ENCODE data around the gene FAM200B.

Gene FAM200B

GRCh38 chr4:15684498-15684897, 2.9 kb downstream of the FAM200B start:
- H3K4me3 ChIP-seq (ENCODE audit: low read depth, low read length) = no peak overlapping the region
- TF ChIP-seq CTCF (IDR thresholded peaks at IDR 0.05; ENCODE audit: low read depth, low read length, missing control alignments) = no peak
- DNase-seq (ENCODE audit: low read depth) = no peak

GRCh38 chr4:15688051-15688450, 6.4 kb downstream of the FAM200B start:
- no peak for DNase-seq (ENCODE audit: low read depth)
- TF ChIP-seq CTCF (IDR thresholded peaks at IDR 0.05; ENCODE audit: low read depth, low read length, missing control alignments) = no peak
- no peak overlapping the region for H3K4me3 ChIP-seq (ENCODE audit: low read depth, low read length)

- no peak for DNase-seq (ENCODE audit: low read depth)
- TF ChIP-seq CTCF (IDR thresholded peaks at IDR 0.05; ENCODE audit: low read depth, low read length, missing control alignments) = no peak
- no peak overlapping the region for H3K4me3 ChIP-seq (ENCODE audit: low read depth, low read length)
These were observed 7.9 kb downstream of the FAM200B start for GRCh38 chr4:15689540-15689939.

GRCh38 chr4:15690020-15690809, 8.6 kb downstream of the FAM200B start:
- DNase-seq (ENCODE audit: low read depth) = no peak
- H3K4me3 ChIP-seq (ENCODE audit: low read depth, low read length) = no peak overlapping the region
- no peak for TF ChIP-seq CTCF (IDR thresholded peaks at IDR 0.05; ENCODE audit: low read depth, low read length, missing control alignments)

GRCh38 chr4:15691346-15692135, 9.9 kb downstream of the FAM200B start:
- no peak for TF ChIP-seq CTCF (IDR thresholded peaks at IDR 0.05; ENCODE audit: low read depth, low read length, missing control alignments)
- H3K4me3 ChIP-seq (ENCODE audit: low read depth, low read length) = no peak overlapping the region
- DNase-seq (ENCODE audit: low read depth) = no peak

- H3K4me3 ChIP-seq (ENCODE audit: low read depth, low read length) = no peak overlapping the region
- no peak for DNase-seq (ENCODE audit: low read depth)
- no peak for TF ChIP-seq CTCF (IDR thresholded peaks at IDR 0.05; ENCODE audit: low read depth, low read length, missing control alignments)
These were observed 11.0 kb downstream of the FAM200B start for GRCh38 chr4:15692602-15693001.

Measured in GM12864 (cell line).